NCI-H82 (cell line): ENCODE results near the gene ELAC1.

Experiments used
- DNase-seq: peaks from one replicate; lab custom pipeline; 2025; lab: John Stamatoyannopoulos, UW

Gene ELAC1

GRCh38 chr18:51020536-51020935 lies 52.7 kb downstream of the ELAC1 start:
- DNase-seq: peak; percentile 4

GRCh38 chr18:51021226-51021965 lies 53.6 kb downstream of the ELAC1 start:
- DNase-seq: no peak

DNA sequence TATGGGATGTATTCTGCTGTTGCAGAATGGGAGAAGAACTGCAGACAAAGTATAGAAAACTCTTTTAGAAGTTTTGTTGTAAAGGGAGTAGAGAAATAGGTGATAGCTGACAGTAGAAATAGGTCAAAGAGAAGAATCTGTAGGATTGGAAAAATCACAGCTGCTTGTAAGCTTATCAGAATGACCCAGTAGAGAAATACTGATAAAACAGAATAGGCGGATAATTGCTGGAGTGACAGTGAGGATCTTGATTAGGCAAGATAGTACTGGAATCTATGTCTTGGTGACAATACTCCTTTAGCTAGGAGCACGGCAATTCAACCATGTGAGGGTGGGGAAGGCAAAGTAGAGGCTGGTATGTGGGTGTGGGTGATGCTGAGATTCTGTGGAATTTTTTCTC lies 57.7 kb downstream of the ELAC1 start:
- DNase-seq: no peak

GRCh38 chr18:51028201-51028805 lies 60.5 kb downstream of the ELAC1 start:
- peak; percentile 25 for DNase-seq

- no peak for DNase-seq
Measured at GRCh38 chr18:51029378-51029693, 61.5 kb downstream of the ELAC1 start.

GRCh38 chr18:51029694-51030536 lies 62.1 kb downstream of the ELAC1 start, which contains the start of gene SMAD4:
Gene SMAD4 (plus strand): TSS chr18:51030213. CDS start chr18:51047047, 16,834 bp downstream.
- peak; percentile 97 for DNase-seq

DNA sequence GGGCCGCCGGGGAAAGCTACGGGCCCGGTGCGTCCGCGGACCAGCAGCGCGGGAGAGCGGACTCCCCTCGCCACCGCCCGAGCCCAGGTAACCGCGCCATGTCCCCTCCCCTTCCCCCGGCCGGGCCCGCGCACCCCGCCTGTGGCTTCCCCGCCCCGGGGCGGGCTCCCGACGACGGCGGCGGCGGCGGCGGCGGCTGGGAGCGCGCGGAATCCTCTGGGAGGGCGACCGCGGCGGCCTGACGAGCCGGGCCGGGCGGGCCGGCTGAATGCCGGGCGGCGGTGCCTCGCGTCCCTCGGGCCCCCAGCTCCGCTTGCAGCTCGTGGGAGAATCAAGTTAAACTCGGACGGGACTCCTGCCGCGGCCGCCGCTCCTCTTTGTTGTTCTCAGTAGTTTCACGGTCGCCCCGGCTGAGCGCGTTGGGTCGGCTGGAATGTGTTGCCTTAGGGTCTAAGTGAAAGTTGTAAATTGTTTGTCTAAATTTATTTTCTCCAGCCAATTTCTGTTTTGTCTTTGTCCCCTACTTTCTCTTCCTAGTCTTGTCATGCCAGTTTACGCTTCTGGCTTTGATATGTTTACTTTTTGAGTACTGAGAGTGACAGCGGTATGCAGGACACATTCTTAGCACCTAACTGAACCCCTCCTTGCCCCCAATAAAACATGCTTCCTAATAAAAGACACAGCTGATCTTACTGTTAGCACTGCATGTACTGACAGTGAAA lies 62.9 kb downstream of the ELAC1 start:
- DNase-seq: peak; percentile 72

DNA sequence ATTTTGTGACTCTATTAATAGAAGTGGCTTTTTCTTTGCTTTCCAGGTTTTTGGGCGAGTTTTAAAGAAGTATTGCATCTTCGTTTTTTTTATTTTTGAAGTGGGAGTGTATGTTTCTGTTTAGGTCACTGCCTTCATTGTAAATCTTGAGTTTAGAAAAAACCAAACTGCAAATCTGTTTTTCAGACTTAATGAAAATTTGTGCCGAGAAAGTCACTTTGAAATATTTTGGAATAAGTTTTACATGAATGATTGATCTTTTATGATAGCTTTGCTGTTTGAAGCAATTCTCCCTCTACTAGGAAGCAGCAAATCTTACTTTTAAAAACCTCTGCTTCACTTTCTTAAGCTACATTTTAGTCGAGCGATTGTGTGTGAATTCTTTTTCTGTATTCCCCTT lies 64.4 kb downstream of the ELAC1 start:
- DNase-seq: no peak

- no peak for DNase-seq
Measured at GRCh38 chr18:51037230-51037629, 69.4 kb downstream of the ELAC1 start.
